Measurements from ENCODE around the gene DNHD1.

DNA sequence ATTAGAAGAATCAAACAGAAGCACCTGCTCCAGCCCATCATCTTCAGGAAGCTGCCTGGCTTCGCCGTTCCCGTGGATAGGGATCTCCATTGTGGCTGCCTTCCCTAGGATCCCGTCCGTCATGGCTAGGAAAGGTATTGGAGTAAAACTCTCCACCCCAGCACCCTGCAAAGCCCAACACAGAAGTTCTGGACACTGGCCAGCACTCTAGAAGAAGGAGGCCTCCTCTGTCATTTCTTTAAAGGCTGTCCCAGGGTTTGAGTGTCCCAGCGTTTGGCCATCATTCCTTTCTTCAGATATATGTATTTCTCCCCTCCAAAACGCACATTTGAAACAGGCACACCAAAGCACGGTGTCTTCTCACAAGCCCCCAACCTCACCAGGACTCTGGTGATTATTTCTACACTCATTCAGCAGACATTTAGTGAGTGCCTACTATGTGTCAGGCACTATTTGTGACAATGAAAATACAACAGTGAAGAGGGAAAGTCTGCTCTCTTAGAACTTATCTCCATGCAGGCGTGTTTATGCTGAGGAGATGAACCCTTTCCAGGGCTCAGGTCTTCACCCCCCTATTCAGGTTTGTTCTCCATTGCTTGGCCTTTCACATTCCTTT is 16.7 kb upstream of the DNHD1 start:
- TF ChIP-seq CTCF (IDR thresholded peaks at IDR 0.05) (no peak), POLR2A (IDR thresholded peaks at IDR 0.05) (no peak), POLR2AphosphoS5 (IDR thresholded peaks at IDR 0.05) (no peak)
